Measurements from ENCODE around the gene KCTD4. TPM values are rescaled to one million over a fixed set of nuclear protein-coding genes. Genes with fewer than 3 reads are reported as not detected.
"Not testable (repeated sequence)": the region's sequence is repeated elsewhere in the genome, so short reads cannot be mapped to it uniquely, and the experiment has no call there.

The KCTD4 gene
- total RNA-seq, 6 experiments from 2014 or later, result not detected

GRCh38 chr13:45191874-45192273 lies 9.0 kb downstream of the KCTD4 start:
- 15% methylated on average over 1 of the region's 1 CpG for WGBS (ENCODE audit: insufficient coverage, low coverage, low lambda C conversion rate, missing lambda C conversion rate)
- no peaks in the 10 kb centered on the region for H3K36me3 ChIP-seq
- intact Hi-C loops (cut with DNase I), result no loop called here
- no peak overlapping the region for H3K27ac ChIP-seq
- no peaks in the 10 kb centered on the region for H3K4me1 ChIP-seq
- no peaks in the 10 kb centered on the region for H3K27me3 ChIP-seq
- no peak overlapping the region for H3K4me3 ChIP-seq
- no peak for TF ChIP-seq POLR2A (IDR thresholded peaks at IDR 0.05)
- TF ChIP-seq, protein P1, sequence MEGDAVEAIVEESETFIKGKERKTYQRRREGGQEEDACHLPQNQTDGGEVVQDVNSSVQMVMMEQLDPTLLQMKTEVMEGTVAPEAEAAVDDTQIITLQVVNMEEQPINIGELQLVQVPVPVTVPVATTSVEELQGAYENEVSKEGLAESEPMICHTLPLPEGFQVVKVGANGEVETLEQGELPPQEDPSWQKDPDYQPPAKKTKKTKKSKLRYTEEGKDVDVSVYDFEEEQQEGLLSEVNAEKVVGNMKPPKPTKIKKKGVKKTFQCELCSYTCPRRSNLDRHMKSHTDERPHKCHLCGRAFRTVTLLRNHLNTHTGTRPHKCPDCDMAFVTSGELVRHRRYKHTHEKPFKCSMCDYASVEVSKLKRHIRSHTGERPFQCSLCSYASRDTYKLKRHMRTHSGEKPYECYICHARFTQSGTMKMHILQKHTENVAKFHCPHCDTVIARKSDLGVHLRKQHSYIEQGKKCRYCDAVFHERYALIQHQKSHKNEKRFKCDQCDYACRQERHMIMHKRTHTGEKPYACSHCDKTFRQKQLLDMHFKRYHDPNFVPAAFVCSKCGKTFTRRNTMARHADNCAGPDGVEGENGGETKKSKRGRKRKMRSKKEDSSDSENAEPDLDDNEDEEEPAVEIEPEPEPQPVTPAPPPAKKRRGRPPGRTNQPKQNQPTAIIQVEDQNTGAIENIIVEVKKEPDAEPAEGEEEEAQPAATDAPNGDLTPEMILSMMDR (IDR thresholded peaks at IDR 0.05), result no peak
- H3K9me3 ChIP-seq, result no peaks in the 10 kb centered on the region
- DNase-seq (no peak), ATAC-seq (no peak)

GRCh38 chr13:45189511-45189910 lies 11.3 kb downstream of the KCTD4 start:
- H3K4me1 ChIP-seq; H3K27me3 ChIP-seq; H3K4me3 ChIP-seq; H3K27ac ChIP-seq; ATAC-seq; H3K9me3 ChIP-seq; H3K36me3 ChIP-seq; DNase-seq; intact Hi-C loops (cut with DNase I): not testable (repeated sequence)

DNA sequence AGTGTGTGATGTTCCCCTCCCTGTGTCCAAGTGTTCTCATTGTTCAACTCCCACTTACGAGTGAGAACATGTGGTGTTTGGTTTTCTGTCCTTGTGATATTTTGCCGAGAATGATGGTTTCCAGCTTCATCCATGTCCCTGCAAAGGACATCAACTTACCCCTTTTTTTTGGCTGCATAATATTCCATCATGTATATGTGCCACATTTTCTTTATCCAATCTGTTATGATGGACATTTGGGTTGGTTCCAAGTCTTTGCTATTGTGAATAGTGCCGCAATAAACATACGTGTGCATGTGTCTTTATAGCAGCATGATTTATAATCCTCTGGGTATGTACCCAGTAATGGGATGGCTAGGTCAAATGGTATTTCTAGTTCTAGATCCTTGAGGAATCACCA lies 11.8 kb downstream of the KCTD4 start:
- ATAC-seq; H3K4me3 ChIP-seq; H3K4me1 ChIP-seq; H3K27me3 ChIP-seq; DNase-seq; intact Hi-C loops (cut with DNase I); H3K9me3 ChIP-seq; H3K36me3 ChIP-seq; H3K27ac ChIP-seq: not testable (repeated sequence)
- 95% methylated on average over 4 of the region's 4 CpGs for WGBS (ENCODE audit: insufficient coverage, low coverage, low lambda C conversion rate, missing lambda C conversion rate)

- no peak for TF ChIP-seq POLR2A (IDR thresholded peaks at IDR 0.05)
- intact Hi-C loops (cut with DNase I), result no loop called here
- H3K36me3 ChIP-seq, result no peaks in the 10 kb centered on the region
- DNase-seq (no peak), ATAC-seq (no peak)
- H3K4me1 ChIP-seq, result no peaks in the 10 kb centered on the region
- H3K9me3 ChIP-seq, result no peaks in the 10 kb centered on the region
- H3K4me3 ChIP-seq, result no peak overlapping the region
- H3K27me3 ChIP-seq, result no peaks in the 10 kb centered on the region
- 86% methylated on average over 2 of the region's 2 CpGs for WGBS (ENCODE audit: insufficient coverage, low coverage, low lambda C conversion rate, missing lambda C conversion rate)
- no peak overlapping the region for H3K27ac ChIP-seq
Observed at GRCh38 chr13:45185286-45185685, 15.6 kb downstream of the KCTD4 start.

GRCh38 chr13:45184693-45185092 lies 16.2 kb downstream of the KCTD4 start:
- Histone ChIP-seq H3K4me1 (no peaks in the 10 kb centered on the region), H3K4me3 (no peak overlapping the region), H3K36me3 (no peaks in the 10 kb centered on the region), H3K9me3 (no peaks in the 10 kb centered on the region), H3K27me3 (no peaks in the 10 kb centered on the region), H3K27ac (no peak overlapping the region)
- ATAC-seq, result no peak
- WGBS (ENCODE audit: insufficient coverage, low coverage, low lambda C conversion rate, missing lambda C conversion rate), result 98% methylated on average over 5 of the region's 5 CpGs
- no peak for DNase-seq
- intact Hi-C loops (cut with DNase I), result no loop called here
- no peak for TF ChIP-seq POLR2A (IDR thresholded peaks at IDR 0.05)
- TF ChIP-seq, protein P1 (IDR thresholded peaks at IDR 0.05), result no peak

GRCh38 chr13:45180713-45181601 lies 19.9 kb downstream of the KCTD4 start:
- H3K36me3 ChIP-seq, result no peaks in the 10 kb centered on the region
- DNase-seq, result no peak
- 91% methylated on average over 3 of the region's 7 CpGs for WGBS (ENCODE audit: insufficient coverage, low coverage, low lambda C conversion rate, missing lambda C conversion rate)
- H3K27ac ChIP-seq, result no peak overlapping the region
- H3K9me3 ChIP-seq, result no peaks in the 10 kb centered on the region
- no peak overlapping the region for H3K4me3 ChIP-seq
- no peaks in the 10 kb centered on the region for H3K27me3 ChIP-seq
- TF ChIP-seq, protein P1 (IDR thresholded peaks at IDR 0.05), result no peak
- TF ChIP-seq POLR2A (IDR thresholded peaks at IDR 0.05), result no peak
- intact Hi-C loops (cut with DNase I), result no loop called here
- no peaks in the 10 kb centered on the region for H3K4me1 ChIP-seq
- no peak for ATAC-seq

All from right lobe of liver (tissue), 6 donors.